ENCODE measurements around the gene SLC15A4.

SLC15A4 gene

DNA sequence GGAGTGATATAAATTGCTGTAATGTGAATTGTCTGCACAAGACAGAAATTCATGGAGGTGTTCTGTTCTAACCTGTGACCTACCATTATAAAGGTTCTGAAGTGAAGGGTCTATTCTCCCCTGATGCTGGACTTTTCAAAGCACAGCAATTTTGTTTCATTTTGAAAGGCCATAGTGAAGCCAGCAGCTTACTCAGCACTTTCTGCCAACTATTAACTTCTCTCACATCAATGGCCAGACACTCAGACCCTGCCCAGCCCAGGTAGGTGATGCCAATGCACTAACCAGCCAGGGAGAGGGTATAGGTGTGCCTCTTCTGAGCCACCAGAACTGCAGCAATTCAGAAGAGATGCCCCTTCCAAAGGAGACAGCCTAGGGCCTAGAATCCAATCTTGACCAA is 43.9 kb downstream of the SLC15A4 start:
- TF ChIP-seq, protein P1, sequence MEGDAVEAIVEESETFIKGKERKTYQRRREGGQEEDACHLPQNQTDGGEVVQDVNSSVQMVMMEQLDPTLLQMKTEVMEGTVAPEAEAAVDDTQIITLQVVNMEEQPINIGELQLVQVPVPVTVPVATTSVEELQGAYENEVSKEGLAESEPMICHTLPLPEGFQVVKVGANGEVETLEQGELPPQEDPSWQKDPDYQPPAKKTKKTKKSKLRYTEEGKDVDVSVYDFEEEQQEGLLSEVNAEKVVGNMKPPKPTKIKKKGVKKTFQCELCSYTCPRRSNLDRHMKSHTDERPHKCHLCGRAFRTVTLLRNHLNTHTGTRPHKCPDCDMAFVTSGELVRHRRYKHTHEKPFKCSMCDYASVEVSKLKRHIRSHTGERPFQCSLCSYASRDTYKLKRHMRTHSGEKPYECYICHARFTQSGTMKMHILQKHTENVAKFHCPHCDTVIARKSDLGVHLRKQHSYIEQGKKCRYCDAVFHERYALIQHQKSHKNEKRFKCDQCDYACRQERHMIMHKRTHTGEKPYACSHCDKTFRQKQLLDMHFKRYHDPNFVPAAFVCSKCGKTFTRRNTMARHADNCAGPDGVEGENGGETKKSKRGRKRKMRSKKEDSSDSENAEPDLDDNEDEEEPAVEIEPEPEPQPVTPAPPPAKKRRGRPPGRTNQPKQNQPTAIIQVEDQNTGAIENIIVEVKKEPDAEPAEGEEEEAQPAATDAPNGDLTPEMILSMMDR (IDR thresholded peaks at IDR 0.05; ENCODE audit: low read depth, low read length) = no peak
- Histone ChIP-seq H3K4me3 (ENCODE audit: low read depth, low read length) (no peak overlapping the region), H3K27me3 (no peaks in the 10 kb centered on the region), H3K36me3 (no peaks in the 10 kb centered on the region), H3K4me1 (no peaks in the 10 kb centered on the region), H3K9me3 (no peaks in the 10 kb centered on the region; the same call in 1 of the 2 replicates)
- no peak for DNase-seq

DNA sequence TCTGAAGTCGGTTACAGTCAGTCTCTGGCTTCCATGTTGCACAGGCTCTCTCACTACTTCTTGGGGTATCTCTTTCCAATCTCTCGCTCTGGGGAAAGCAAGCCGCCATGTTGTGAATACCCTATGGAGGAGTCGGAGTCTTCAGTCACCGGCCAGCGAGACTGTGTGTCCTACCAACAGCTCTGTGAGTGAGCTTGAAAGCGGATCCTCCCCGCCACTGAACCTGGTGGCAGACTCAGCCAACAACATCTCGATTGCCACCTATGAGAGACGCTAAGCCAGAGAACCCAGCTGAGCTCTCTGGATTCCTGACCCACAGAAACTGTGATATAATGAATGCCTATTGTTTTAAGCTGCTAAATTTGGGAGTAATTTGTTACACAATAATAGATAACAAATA is 51.5 kb downstream of the SLC15A4 start:
- TF ChIP-seq, protein P1 (IDR thresholded peaks at IDR 0.05; ENCODE audit: low read depth, low read length) = no peak
- H3K27me3 ChIP-seq = no peaks in the 10 kb centered on the region

DNA sequence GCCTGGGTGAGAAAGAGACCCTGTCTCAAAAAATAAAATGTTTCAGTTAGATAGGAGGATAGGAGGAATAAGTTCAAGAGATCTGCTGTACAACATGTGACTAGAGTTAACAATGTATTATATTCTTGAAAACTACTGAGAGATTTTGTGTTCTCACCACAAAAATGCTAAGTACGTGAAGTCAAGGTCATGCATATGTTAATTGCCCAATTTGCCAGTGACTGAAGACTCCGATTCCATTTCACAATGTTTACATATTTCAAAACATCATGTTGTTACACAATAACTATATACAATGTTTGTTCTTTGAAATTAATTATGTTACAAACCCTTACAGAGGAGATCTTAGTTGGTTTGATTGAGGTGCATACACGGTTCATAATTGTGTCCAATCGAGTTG is 52.1 kb downstream of the SLC15A4 start:
- no peaks in the 10 kb centered on the region for H3K27me3 ChIP-seq
- H3K4me1 ChIP-seq = no peaks in the 10 kb centered on the region
- H3K36me3 ChIP-seq = no peaks in the 10 kb centered on the region
- no peak overlapping the region for H3K4me3 ChIP-seq (ENCODE audit: low read depth, low read length)
- no peak for DNase-seq
- TF ChIP-seq, protein P1 (IDR thresholded peaks at IDR 0.05; ENCODE audit: low read depth, low read length) = no peak
- no peaks in the 10 kb centered on the region for H3K9me3 ChIP-seq

More for the DNA sequence above, 51.5 kb downstream of the SLC15A4 start:
- Histone ChIP-seq H3K4me3 (ENCODE audit: low read depth, low read length) (no peak overlapping the region), H3K4me1 (no peaks in the 10 kb centered on the region), H3K36me3 (no peaks in the 10 kb centered on the region), H3K9me3 (no peaks in the 10 kb centered on the region)
- DNase-seq = no peak

DNA sequence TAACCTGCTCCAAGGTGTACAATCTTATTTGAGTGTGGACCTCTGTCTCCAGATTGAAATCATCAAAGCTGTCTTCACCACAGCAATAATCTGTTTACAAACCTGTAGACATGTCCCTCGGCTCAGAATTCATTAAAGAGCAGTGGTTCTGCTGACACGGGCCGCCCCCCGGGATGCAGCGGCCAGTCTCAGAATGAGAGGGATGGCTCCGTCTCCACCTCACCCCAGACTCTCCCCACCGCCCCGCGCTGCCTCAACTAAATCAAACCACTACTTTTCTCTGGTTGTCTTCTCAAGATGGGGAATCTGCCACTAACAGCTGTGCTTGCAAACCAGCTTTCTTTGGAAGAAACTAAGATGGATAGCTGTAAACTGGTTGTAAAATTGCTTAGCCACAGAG is 56.2 kb downstream of the SLC15A4 start:
- no peak overlapping the region for H3K4me3 ChIP-seq (ENCODE audit: low read depth, low read length)
- TF ChIP-seq, protein P1 (IDR thresholded peaks at IDR 0.05; ENCODE audit: low read depth, low read length) = no peak
- H3K9me3 ChIP-seq = no peaks in the 10 kb centered on the region; the same call in 1 of the 2 replicates
- no peaks in the 10 kb centered on the region for H3K4me1 ChIP-seq
- H3K36me3 ChIP-seq = no peaks in the 10 kb centered on the region
- no peak for DNase-seq
- no peaks in the 10 kb centered on the region for H3K27me3 ChIP-seq

DNA sequence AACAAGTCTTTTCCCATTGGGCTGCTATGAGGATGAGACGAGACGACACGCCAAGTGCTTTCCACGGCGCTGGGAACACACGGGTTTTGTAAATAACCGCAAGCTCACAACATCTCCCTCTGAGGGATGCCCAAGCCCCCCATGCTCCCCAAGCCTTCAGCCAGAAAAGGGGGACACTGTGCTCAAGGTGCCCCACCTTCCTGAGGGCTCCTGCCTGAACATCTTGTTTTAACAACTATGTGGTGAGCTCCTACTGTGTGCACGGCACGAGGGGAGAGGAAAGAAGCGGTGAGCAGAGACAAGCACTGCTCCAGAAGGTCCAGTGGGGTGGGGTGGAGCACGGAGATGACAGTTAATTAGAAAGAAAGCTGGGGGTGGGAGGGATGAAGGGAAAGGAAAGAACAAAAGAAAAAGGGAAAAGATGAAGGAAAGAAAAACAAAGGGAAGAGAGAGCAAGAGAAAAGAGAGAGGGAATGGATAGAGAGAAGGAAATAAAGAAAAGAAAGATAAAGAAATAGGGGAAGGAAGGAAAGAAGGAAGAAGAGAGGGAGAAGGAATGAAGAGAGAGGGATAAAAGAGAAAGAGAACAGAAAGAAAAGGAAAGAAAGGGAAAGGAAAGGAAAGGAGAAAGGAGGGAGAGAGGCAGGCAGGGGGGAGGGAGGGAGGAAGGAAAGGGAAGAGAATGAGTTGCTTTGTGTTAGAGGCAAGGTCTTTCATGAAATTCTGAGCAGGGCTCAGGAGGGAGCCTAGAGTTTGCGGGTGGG is 56.8 kb downstream of the SLC15A4 start:
- H3K4me1 ChIP-seq = no peaks in the 10 kb centered on the region
- TF ChIP-seq, protein P1 (IDR thresholded peaks at IDR 0.05; ENCODE audit: low read depth, low read length) = no peak
- no peak overlapping the region for H3K4me3 ChIP-seq (ENCODE audit: low read depth, low read length)
- no peaks in the 10 kb centered on the region; the same call in 1 of the 2 replicates for H3K9me3 ChIP-seq
- no peak for DNase-seq
- no peaks in the 10 kb centered on the region for H3K36me3 ChIP-seq
- H3K27me3 ChIP-seq = no peaks in the 10 kb centered on the region

DNA sequence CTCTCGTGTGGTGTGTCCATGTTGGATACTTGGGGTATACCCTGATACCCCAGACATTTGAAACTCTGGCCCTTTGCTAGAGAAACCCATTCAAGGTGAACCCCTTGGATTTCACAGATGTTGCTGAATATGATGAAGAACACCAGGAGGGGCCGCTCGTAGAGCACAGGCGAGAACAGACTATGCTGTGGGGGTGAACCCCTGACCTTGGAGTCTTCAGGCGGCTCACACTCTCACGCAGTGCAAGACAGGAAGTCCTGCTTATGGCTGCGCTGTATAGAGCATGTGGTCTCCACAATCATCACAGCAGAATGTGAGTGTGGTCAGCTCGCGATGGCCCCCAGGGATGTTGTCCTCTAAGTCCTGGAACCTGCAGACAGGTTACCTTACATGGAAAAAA is 60.4 kb downstream of the SLC15A4 start:
- H3K9me3 ChIP-seq = no peaks in the 10 kb centered on the region; the same call in 1 of the 2 replicates
- TF ChIP-seq, protein P1 (IDR thresholded peaks at IDR 0.05; ENCODE audit: low read depth, low read length) = no peak
- no peak overlapping the region for H3K4me3 ChIP-seq (ENCODE audit: low read depth, low read length)
- H3K36me3 ChIP-seq = no peaks in the 10 kb centered on the region
- DNase-seq = no peak
- no peaks in the 10 kb centered on the region for H3K4me1 ChIP-seq
- no peaks in the 10 kb centered on the region for H3K27me3 ChIP-seq

Measured in BE2C (cell line).